ENCODE measurements around the gene PRKCD.

The PRKCD gene

DNA sequence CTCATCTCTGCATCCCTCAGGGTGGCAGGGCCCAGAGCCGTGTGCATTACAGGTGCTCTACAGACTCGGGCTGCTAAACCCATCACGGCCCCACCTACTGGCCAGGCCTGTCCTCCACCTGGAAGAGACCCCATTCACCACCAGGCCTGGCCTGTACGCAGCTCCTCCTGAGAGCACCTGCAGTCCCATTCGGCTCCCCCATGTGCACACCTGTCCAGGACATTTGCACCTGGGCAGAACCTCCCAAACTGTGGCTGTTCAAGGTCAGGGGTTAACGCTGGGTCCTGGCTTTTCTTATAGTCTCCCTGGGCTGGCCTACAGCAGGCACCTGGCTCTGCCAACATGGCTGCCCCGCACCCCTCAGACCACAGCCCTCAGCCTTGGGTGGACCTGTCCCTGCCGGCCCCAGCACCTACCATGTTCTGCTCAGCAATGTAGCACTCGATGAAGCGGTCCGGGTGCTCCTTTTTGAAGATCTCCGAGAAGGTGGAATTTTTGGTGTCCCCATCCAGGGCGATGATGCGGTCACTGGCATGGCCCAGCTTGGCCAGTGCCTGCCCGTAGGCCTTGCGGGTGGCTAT lies 69.1 kb downstream of the PRKCD start:
- H3K4me3 ChIP-seq (ENCODE audit: low read depth, low read length) = no peak overlapping the region
- DNase-seq (ENCODE audit: low read depth) = no peak
- TF ChIP-seq, protein P1, sequence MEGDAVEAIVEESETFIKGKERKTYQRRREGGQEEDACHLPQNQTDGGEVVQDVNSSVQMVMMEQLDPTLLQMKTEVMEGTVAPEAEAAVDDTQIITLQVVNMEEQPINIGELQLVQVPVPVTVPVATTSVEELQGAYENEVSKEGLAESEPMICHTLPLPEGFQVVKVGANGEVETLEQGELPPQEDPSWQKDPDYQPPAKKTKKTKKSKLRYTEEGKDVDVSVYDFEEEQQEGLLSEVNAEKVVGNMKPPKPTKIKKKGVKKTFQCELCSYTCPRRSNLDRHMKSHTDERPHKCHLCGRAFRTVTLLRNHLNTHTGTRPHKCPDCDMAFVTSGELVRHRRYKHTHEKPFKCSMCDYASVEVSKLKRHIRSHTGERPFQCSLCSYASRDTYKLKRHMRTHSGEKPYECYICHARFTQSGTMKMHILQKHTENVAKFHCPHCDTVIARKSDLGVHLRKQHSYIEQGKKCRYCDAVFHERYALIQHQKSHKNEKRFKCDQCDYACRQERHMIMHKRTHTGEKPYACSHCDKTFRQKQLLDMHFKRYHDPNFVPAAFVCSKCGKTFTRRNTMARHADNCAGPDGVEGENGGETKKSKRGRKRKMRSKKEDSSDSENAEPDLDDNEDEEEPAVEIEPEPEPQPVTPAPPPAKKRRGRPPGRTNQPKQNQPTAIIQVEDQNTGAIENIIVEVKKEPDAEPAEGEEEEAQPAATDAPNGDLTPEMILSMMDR (conservative IDR thresholded peaks at IDR 0.05; ENCODE audit: low read depth, low read length) = peak; percentile 35

DNA sequence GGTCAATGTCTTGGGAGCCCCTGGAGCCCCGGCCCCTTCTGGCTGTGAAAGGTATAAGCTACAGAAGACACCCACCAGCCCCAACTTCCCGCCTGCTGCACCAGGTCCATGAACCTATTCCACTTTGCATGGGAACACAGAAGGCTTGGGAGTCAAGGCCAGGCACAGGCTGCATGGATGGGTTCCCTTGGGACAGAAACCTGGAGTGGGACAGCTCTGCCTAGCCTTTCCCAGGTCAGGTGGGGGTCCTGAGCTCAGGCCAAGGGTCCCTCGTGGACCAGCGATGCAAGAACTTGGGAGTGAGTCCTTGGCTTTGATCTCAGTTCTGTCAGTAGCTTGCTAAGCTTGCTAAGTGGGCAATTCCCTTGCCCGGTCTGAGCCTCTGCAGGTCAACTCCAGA lies 69.8 kb downstream of the PRKCD start:
- DNase-seq (ENCODE audit: low read depth) = no peak
- TF ChIP-seq, protein P1 (conservative IDR thresholded peaks at IDR 0.05; ENCODE audit: low read depth, low read length) = no peak
- H3K4me3 ChIP-seq (ENCODE audit: low read depth, low read length) = no peak overlapping the region

DNA sequence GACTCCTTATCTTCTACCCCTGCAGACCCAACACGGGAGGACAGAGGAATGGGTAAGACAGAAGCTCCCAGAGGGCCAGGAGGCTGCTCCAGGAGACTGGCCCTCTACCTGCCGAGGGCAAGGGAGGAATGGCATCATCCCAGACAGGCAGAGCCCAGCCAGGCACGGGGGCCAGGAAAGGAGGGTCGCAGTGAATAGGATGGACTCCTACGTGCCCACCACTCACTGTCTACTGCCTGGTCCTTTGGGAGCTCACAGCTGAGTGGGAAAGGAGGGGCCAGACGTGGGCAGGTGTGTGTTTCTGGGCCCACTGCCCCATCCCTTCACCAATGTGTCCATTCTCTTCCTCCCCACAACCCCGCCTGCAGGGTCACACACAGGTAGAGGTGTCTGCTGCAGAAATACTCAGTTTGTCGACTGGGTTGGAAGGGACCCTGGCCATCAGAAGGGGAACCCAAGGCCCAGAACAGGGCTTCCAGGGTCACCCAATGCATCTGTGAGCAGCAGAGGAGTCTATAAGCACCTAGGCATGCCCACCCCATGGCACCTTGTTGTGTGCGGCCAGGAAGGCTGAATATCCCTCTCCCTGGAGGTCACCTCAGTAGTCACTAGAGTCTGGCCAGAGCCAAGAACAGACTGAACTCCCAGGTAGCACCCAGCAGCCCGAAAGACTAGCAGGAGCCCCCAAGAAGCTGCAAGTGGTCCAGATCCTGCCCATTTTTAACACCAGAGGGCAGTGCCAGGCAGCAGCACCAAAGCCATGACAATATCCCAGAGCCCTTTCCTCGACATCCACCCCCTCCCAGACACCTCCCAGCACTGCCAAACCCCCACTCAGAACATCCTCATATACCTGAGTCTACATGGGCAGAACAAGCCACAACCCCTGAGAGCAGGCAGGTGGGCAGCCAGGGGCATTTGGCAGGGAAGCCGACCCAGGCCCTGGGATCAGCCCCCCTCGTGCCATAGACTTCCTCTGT lies 70.8 kb downstream of the PRKCD start:
- H3K4me3 ChIP-seq (ENCODE audit: low read depth, low read length) = no peak overlapping the region
- DNase-seq (ENCODE audit: low read depth) = no peak
- TF ChIP-seq, protein P1 (conservative IDR thresholded peaks at IDR 0.05; ENCODE audit: low read depth, low read length) = peak; percentile 52

DNA sequence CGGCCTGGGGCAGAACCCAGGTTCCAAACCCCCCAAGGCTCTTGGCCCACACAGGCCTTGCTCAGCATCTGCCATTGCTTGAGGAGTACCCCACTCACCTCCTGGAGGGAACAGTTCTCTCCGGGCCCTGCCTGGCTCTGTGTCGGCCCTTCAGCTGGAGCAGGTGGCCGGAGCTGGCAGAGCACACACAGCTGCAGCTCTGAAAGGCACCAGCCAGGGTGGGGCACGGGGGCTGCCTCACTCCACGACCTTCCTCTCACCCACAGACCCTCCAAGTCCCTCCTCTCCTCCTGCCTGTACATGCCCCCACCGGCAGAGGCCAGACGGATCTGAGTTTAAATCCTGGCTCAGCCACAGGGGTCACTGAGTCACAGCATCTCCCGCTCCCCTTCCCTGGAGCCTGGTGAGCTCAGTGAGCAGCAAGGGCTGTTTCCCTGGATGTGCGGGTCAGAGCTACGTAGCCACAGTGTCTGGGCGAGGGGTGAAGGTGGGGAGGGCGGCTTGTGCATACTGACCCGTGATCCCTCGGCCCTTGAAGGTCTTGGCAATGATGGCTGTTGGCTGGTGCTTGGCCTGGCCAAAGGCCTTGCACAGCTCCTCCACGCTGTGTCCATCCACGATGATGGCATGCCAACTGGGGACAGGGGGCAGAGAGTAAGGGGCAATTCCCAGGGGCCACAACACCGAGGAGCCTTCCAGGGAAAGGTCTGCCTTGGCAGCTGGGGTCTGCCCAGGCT lies 71.8 kb downstream of the PRKCD start:
- TF ChIP-seq, protein P1 (conservative IDR thresholded peaks at IDR 0.05; ENCODE audit: low read depth, low read length) = no peak
- no peak for DNase-seq (ENCODE audit: low read depth)
- no peak overlapping the region for H3K4me3 ChIP-seq (ENCODE audit: low read depth, low read length)

DNA sequence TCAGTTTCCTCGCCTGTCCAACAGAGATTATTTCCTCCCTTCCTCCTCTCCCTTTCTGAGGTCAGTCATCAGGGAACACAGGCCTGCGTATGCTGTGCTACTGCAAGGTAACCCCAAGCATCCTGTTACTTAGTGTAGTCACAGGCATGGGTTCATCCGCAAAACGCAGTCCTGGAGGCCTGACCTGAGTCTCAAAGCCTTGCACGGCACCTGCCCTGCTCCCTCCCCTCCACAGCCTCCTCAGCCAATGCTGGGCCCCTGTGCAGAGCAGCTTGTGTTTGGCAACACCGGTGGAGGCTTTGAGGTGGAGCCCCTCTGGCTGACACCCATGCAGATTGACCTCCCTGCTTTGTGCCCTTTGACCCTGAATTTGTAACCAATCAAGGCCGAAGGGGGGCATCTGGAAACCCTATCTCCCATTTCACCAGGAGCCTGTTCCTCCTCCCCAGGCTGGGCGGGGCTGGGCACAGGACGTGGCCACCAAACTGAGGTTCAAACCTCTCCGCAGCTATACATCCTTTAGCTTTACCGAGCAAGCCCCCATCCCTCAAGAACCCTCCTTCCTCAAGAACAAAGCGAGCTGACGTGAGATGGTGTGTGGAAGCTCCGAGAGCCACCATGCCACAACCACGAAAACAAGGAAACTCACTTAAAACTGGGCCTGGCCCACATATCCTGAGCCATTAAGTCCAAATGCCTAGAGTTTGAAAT lies 73.3 kb downstream of the PRKCD start:
- no peak for DNase-seq (ENCODE audit: low read depth)
- H3K4me3 ChIP-seq (ENCODE audit: low read depth, low read length) = no peak overlapping the region
- TF ChIP-seq, protein P1 (conservative IDR thresholded peaks at IDR 0.05; ENCODE audit: low read depth, low read length) = no peak

DNA sequence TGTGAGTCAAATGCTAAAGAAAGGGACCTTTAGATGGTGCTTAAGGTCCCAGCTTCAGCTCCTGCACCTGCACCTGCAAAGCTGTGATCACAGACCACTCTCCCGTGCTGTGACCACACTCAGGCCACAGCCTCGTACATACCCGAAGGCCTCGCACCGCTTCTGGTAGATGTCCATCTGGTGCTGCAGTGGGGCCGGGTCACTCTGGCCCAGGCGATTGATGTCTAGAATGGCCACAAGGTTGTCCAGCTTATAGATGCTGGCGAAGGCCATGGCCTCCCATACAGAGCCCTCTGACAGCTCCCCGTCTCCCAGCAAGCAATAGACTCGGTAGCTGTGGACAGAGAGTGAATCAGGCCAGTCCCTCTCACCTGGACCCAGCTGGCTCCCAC lies 73.8 kb downstream of the PRKCD start:
- no peak overlapping the region for H3K4me3 ChIP-seq (ENCODE audit: low read depth, low read length)
- TF ChIP-seq, protein P1 (conservative IDR thresholded peaks at IDR 0.05; ENCODE audit: low read depth, low read length) = no peak
- no peak for DNase-seq (ENCODE audit: low read depth)
